Measurements from ENCODE around the gene DUOX2.

DUOX2 gene

DNA sequence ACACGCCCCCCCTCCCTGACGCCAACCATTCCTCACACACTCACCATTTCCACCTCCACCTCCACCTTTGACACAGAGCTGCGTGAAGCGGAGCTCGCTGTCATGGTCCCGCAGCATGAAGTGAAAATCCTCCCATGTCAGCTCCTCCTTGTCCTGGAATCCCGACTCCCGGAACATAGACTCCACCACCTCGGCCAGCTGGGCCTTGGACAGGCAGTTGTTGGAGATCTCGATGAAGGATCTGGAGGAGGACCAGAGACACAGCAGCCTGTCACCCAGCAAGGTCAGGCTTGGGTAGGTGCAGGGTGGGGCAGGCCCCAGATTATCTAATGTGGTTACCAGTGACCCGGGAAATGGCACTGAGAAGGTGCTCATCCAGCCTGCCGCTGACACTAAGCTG is 12.2 kb downstream of the DUOX2 start:
- TF ChIP-seq, protein P1, sequence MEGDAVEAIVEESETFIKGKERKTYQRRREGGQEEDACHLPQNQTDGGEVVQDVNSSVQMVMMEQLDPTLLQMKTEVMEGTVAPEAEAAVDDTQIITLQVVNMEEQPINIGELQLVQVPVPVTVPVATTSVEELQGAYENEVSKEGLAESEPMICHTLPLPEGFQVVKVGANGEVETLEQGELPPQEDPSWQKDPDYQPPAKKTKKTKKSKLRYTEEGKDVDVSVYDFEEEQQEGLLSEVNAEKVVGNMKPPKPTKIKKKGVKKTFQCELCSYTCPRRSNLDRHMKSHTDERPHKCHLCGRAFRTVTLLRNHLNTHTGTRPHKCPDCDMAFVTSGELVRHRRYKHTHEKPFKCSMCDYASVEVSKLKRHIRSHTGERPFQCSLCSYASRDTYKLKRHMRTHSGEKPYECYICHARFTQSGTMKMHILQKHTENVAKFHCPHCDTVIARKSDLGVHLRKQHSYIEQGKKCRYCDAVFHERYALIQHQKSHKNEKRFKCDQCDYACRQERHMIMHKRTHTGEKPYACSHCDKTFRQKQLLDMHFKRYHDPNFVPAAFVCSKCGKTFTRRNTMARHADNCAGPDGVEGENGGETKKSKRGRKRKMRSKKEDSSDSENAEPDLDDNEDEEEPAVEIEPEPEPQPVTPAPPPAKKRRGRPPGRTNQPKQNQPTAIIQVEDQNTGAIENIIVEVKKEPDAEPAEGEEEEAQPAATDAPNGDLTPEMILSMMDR (conservative IDR thresholded peaks at IDR 0.05), result no peak

DNA sequence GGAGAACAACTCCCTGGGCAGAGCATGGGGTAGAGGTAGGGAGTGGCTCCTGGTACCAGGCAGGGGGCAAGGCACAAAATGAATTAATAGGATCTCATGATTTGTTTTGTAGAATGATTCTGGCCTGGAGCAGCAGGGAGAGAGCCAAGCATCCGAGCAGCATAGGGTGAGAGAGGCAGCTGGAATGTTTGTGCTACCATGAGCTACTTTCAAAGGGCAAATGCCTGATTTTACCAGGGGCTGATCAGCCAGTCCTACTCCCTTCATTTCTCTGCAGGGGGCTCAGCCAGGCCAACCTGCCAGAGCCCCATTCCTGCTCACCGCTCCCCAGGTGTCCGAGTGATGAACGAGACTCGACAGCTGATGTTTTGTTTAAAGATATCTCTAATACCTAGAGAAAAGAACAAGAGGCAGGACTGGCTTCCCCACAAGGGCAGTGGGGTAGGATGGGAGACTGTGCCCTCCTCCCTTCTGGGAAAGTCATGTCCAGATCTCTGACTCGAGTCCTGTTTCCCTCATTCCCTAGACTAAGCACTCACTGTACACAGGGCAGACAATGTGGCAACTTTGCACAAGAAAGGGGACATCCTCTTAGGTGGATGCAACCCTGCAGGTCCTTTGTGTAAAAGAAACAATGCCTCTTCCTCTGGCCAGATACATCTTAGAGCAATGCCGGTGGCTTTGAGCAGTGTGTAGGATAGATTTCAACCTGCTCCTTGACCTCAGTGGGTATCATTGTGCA is 12.9 kb downstream of the DUOX2 start:
- TF ChIP-seq, protein P1 (conservative IDR thresholded peaks at IDR 0.05), result no peak
- no peak overlapping the region for H3K27ac ChIP-seq

More for the DNA sequence above, 12.2 kb downstream of the DUOX2 start:
- no peak overlapping the region for H3K27ac ChIP-seq

DNA sequence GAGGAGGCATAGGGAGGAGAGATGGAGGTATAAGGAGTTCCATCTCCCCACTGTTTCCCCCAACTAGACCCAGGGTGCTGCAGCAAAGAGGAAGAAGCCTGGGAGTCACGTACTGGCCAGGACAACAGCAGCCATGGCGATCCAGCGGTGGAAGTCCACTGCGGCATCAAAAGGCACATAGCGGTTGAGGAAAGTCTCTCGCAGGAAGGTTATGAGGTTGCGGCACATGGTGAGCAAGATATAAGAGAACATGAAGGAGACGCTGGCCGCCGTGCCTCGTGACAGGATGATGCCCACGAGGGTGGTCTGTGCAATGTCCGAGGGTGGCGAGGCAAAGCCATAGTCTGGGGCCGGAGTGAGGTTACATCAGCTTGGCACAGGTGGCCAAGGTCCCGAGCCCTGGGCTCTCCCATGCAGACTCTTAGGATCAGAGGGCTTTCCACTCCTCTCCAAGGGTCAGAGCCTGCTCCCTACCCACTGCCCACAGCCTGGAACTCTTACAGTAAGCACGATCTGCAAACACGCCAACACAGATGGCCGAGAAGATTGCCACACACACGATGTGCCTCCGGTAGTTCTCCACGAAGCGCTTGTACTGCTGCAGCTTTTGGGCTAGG is 14.3 kb downstream of the DUOX2 start:
- TF ChIP-seq, protein P1 (conservative IDR thresholded peaks at IDR 0.05), result no peak
- no peak overlapping the region for H3K27ac ChIP-seq

DNA sequence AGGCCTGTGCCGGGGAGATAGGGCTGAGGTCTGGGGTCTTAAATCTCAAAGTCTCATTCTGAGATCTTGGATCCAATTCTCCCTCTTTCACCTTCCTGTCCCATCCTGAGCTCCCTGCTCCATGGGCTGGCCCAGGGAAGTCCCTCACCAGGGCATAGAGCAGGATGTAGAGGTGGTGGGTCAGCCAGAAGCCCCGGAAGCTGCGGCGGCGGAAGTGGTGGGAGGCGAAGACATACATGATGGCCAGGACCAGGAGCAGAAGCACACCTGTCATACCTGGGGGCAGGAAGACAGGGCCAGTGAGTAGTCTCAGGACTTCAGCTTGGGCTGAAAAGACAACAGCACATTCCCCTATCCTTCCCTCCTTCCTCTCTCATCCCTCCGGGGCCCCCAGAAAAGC is 16.5 kb downstream of the DUOX2 start:
- H3K27ac ChIP-seq, result no peak overlapping the region
- TF ChIP-seq, protein P1 (conservative IDR thresholded peaks at IDR 0.05), result no peak

DNA sequence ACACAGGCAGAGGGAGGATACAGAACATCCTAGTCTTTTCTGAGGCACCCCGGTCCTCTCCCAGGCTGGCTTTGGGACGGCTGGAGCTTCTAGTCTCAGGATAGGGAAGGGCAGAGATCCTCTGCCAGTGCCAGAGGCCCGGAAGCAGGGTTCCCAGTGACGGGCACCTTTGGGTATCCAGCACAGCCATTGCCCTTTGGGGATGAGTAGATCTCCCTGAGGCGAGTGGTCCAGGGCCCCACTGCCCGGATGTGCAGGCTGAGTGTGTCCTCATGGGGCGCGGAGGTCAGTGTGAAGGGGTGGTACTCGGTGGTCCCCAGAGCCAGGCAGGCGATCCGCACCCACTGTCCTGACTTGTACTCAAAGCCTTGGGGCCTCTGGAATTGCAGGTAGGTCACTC is 18.3 kb downstream of the DUOX2 start:
- no peak overlapping the region for H3K27ac ChIP-seq
- TF ChIP-seq, protein P1 (conservative IDR thresholded peaks at IDR 0.05), result no peak

DNA sequence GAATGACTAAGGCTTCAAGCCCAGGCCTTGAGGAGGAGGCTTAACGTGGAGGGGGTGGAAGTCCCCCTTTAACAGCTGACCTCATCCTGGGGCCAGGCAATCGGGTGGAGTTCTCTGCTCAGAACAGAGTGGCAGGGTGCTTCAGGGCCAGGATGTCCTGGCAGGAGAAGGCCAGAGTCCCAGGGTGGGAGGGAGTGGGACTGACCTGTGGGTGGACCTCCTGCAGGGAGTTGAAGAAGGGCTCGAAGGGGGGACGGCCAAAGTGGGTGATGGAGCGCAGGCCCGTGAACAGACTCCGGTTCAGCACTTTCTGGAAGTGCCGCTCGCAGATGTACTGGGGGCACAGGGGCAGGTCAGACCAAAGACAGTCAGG is 19.6 kb downstream of the DUOX2 start:
- TF ChIP-seq, protein P1 (conservative IDR thresholded peaks at IDR 0.05), result no peak
- H3K27ac ChIP-seq, result no peak overlapping the region

DNA sequence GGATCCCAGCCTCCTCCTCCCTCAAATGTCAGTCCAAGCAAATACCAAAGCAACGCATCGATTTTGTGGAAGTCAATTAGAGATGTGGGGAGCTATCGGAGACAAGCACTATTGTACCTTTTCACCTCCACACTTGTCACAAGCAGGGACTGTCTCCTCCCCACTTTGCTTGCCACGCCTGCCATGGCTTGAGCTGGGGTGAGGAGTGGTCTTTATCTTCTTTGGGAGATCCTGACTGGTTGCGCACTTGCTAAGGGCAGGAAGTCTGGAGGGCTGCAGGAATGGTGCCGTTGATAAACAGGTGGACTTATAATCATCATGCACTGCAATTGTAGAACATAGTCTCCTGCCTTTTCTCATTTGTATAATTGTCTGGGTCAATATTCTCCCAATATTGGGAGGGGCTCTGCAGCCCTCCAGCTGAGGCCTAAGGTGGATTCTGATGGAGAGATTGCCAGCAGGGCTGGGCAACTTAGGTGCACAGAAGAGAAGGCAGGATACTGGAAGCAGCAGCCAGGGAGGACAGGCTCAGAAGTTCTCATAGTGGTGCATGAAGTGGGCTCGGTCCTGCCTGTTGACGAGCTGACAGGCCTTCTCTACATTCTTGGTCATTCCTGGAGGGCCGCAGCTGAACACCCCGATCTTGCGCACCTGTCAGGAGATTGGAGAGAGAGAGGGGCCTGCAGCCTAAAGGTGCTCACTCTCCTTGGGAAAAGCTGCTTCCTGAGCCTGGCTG is 20.2 kb downstream of the DUOX2 start:
- TF ChIP-seq, protein P1 (conservative IDR thresholded peaks at IDR 0.05), result no peak
- no peak overlapping the region for H3K27ac ChIP-seq
